BE2C (cell line): ENCODE measurements around the gene MTFR1L.

Experiments used
- DNase-seq: peaks from one replicate; pipeline ENCODE4 v3.0.0-alpha.2; 2020
- H3K27me3 ChIP-seq: fragments of 250-450 bp; sonication (Bioruptor Pico); 2 replicates; pipeline ENCODE4 v1.5.1; 2020; ENCODE audit warnings: mild to moderate bottlenecking
- H3K36me3 ChIP-seq: fragments of 250-450 bp; sonication (Bioruptor Pico); 2 replicates; pipeline ENCODE4 v1.5.1; 2020; ENCODE audit warnings: mild to moderate bottlenecking
- H3K4me1 ChIP-seq: fragments of 250-450 bp; sonication (Bioruptor Pico); 2 replicates; pipeline ENCODE4 v1.5.1; 2020
- H3K4me3 ChIP-seq: 2 replicates; pipeline ENCODE4 v1.5.1; 2011; ENCODE audit warnings: low read depth, low read length
- H3K9me3 ChIP-seq: fragments of 250-450 bp; sonication (Bioruptor Pico); 2 replicates; pipeline ENCODE4 v1.5.1; 2020
- CTCF ChIP-seq: IDR thresholded peaks from 2 replicates; pipeline ENCODE4 v1.5.1; 2012; ENCODE audit warnings: mild to moderate bottlenecking, low read depth, low read length

MTFR1L gene

GRCh38 chr1:25786887-25787759 lies 32.6 kb upstream of the MTFR1L start:
- H3K4me1 ChIP-seq = peaks cover 9% of the 10 kb centered on the region
- no peak for DNase-seq
- no peak for TF ChIP-seq CTCF
- H3K9me3 ChIP-seq = no peaks in the 10 kb centered on the region
- H3K27me3 ChIP-seq = no peaks in the 10 kb centered on the region
- H3K4me3 ChIP-seq = no peak overlapping the region
- H3K36me3 ChIP-seq = no peaks in the 10 kb centered on the region

GRCh38 chr1:25787760-25788166 lies 32.0 kb upstream of the MTFR1L start:
- H3K27me3 ChIP-seq = no peaks in the 10 kb centered on the region
- peaks cover 9% of the 10 kb centered on the region for H3K4me1 ChIP-seq
- no peak for DNase-seq
- H3K4me3 ChIP-seq = no peak overlapping the region
- H3K9me3 ChIP-seq = no peaks in the 10 kb centered on the region
- TF ChIP-seq CTCF = no peak
- no peaks in the 10 kb centered on the region for H3K36me3 ChIP-seq

- no peak overlapping the region for H3K4me3 ChIP-seq
- H3K9me3 ChIP-seq = no peaks in the 10 kb centered on the region
- H3K4me1 ChIP-seq = peaks cover 9% of the 10 kb centered on the region
- no peak for DNase-seq
- H3K27me3 ChIP-seq = no peaks in the 10 kb centered on the region
- TF ChIP-seq CTCF = no peak
- no peaks in the 10 kb centered on the region for H3K36me3 ChIP-seq
These were observed 29.3 kb upstream of the MTFR1L start for GRCh38 chr1:25790472-25790871.

- peaks cover 7% of the 10 kb centered on the region for H3K4me1 ChIP-seq
- H3K36me3 ChIP-seq = no peaks in the 10 kb centered on the region
- H3K9me3 ChIP-seq = no peaks in the 10 kb centered on the region
- no peak for TF ChIP-seq CTCF
- DNase-seq = no peak
- no peak overlapping the region for H3K4me3 ChIP-seq
- H3K27me3 ChIP-seq = no peaks in the 10 kb centered on the region
These were observed 27.6 kb upstream of the MTFR1L start for GRCh38 chr1:25792115-25792514.

GRCh38 chr1:25793585-25794170 lies 26.1 kb upstream of the MTFR1L start:
- no peaks in the 10 kb centered on the region for H3K36me3 ChIP-seq

More at GRCh38 chr1:25793585-25794170, 26.1 kb upstream of the MTFR1L start:
- Histone ChIP-seq H3K4me1 (peaks cover 5% of the 10 kb centered on the region), H3K27me3 (no peaks in the 10 kb centered on the region), H3K9me3 (no peaks in the 10 kb centered on the region), H3K4me3 (no peak overlapping the region)
- no peak for DNase-seq
- TF ChIP-seq CTCF = no peak
